HepG2 (cell line): ENCODE results near the gene PSMD1. TPM values are rescaled to one million over a fixed set of nuclear protein-coding genes. Genes with fewer than 3 reads are reported as not detected.
A peak's percentile ranks its signal among the peaks of the same experiment; 100 is the strongest.

Experiments used
- ARNTL ChIP-seq: sonication (generic); formaldehyde crosslinking; IDR thresholded peaks from 2 replicates; pipeline ENCODE4 v1.4.0; 2020; ENCODE audit warnings: mild to moderate bottlenecking, missing genetic modification reagents
- FOXO4 ChIP-seq: sonication (generic); formaldehyde crosslinking; conservative IDR thresholded peaks from 2 replicates; pipeline ENCODE4 v1.8.1; 2023; ENCODE audit warnings: missing genetic modification reagents
- GLI4 ChIP-seq: sonication (generic); formaldehyde crosslinking; IDR thresholded peaks from 2 replicates; pipeline ENCODE4 v1.5.1; 2020; ENCODE audit warnings: missing genetic modification reagents, mild to moderate bottlenecking, moderate library complexity, borderline replicate concordance
- HOXA3 ChIP-seq: sonication (generic); formaldehyde crosslinking; IDR thresholded peaks from 2 replicates; pipeline ENCODE4 v1.5.0; 2020; ENCODE audit warnings: missing genetic modification reagents
- HOXA9 ChIP-seq: sonication (generic); formaldehyde crosslinking; IDR thresholded peaks from 2 replicates; pipeline ENCODE4 v1.8.1; 2022; ENCODE audit warnings: missing genetic modification reagents, mild to moderate bottlenecking, moderate library complexity, borderline replicate concordance
- KAT2B ChIP-seq: fragments of 150-350 bp; IDR thresholded peaks from 2 replicates; pipeline ENCODE4 v1.6.1; 2014; ENCODE audit warnings: low read depth, low read length, borderline replicate concordance
- KMT2B ChIP-seq: IDR thresholded peaks from 2 replicates; pipeline ENCODE4 v1.6.1; 2016; ENCODE audit warnings: missing genetic modification reagents, missing compliant biosample characterization
- MTF1 ChIP-seq: sonication (generic); formaldehyde crosslinking; IDR thresholded peaks from 2 replicates; pipeline ENCODE4 v1.5.0; 2020; ENCODE audit warnings: missing genetic modification reagents
- NFE2 ChIP-seq: sonication (generic); formaldehyde crosslinking; IDR thresholded peaks from 2 replicates; pipeline ENCODE4 v1.4.0; 2020; ENCODE audit warnings: missing genetic modification reagents
- PRDM4 ChIP-seq: sonication (generic); formaldehyde crosslinking; IDR thresholded peaks from 2 replicates; pipeline ENCODE4 v1.9.0; 2021; ENCODE audit warnings: missing genetic modification reagents, borderline replicate concordance
- SP5 ChIP-seq: IDR thresholded peaks from 2 replicates; pipeline ENCODE4 v1.6.1; 2016; ENCODE audit warnings: low read depth, borderline replicate concordance
- ZNF225 ChIP-seq: sonication (generic); formaldehyde crosslinking; IDR thresholded peaks from 2 replicates; pipeline ENCODE4 v1.4.0; 2020; ENCODE audit warnings: mild to moderate bottlenecking, missing genetic modification reagents
- ZNF367 ChIP-seq: sonication (generic); formaldehyde crosslinking; IDR thresholded peaks from 2 replicates; pipeline ENCODE4 v1.4.0; 2020; ENCODE audit warnings: missing genetic modification reagents, borderline replicate concordance
- ZNF563 ChIP-seq: sonication (generic); formaldehyde crosslinking; IDR thresholded peaks from 2 replicates; pipeline ENCODE4 v1.8.0; 2022; ENCODE audit warnings: mild to moderate bottlenecking, moderate library complexity, missing genetic modification reagents
- ZNF570 ChIP-seq: sonication (generic); formaldehyde crosslinking; IDR thresholded peaks from 2 replicates; pipeline ENCODE4 v1.4.0; 2020; ENCODE audit warnings: mild to moderate bottlenecking, missing genetic modification reagents, borderline replicate concordance
- ZNF879 ChIP-seq: sonication (generic); formaldehyde crosslinking; IDR thresholded peaks from 2 replicates; pipeline ENCODE4 v1.8.1; 2023; ENCODE audit warnings: missing genetic modification reagents
- ZSCAN5A ChIP-seq: sonication (generic); formaldehyde crosslinking; IDR thresholded peaks from 2 replicates; pipeline ENCODE4 v1.8.0; 2022; ENCODE audit warnings: mild to moderate bottlenecking, missing genetic modification reagents, borderline replicate concordance
- polyA plus RNA-seq, 8 experiments: library from polyadenylated mRNA; depleted of rRNA in 3 of 8; stranded (reverse) in 7 of 8; unstranded in 1 of 8; fragments of >200 nt; fragmentation: Illumina TruSeq in 4 of 8; extraction: Trizol in 4 of 8; gene quantifications; 2 replicates each; pipeline versions ENCODE4 v1.2.1 to v1.2.3, GENCODE V29; 2011 to 2016; ENCODE audit warnings: low read depth in 4 of 8, missing spikeins in 1 of 8, mixed read lengths in 1 of 8; ENCODE audit not compliant: insufficient read depth in 1 of 8
- total RNA-seq, 5 experiments: library from RNA; depleted of rRNA; stranded (reverse); fragments of >200 nt; fragmentation: Illumina TruSeq; extraction: Trizol; gene quantifications; 2 replicates each; pipeline ENCODE4 v1.2.3, GENCODE V29; 2016; ENCODE audit warnings: low read depth in 1 of 5

Gene PSMD1
- total and polyA plus RNA-seq, 2 of the 13 experiments (the other 11 are each of a cell fraction or from before 2014, with no cell fraction given), result 136 to 191 TPM

GRCh38 chr2:231198291-231199173 is 141.9 kb downstream of the PSMD1 start, which contains the start of gene ARMC9 (continued):
- TF ChIP-seq MTF1 (CRISPR knock-in tag) (no peak), KAT2B (no peak), SP5 (0 out of 2 replicates have a peak, but pooled peaks have one; percentile 7), NFE2 (CRISPR knock-in tag) (no peak), HOXA9 (CRISPR knock-in tag) (no peak), ZSCAN5A (CRISPR knock-in tag) (no peak; the same call in 1 of the 2 replicates), ZNF879 (CRISPR knock-in tag) (no peak), ZNF367 (CRISPR knock-in tag) (no peak), FOXO4 (0 out of 2 replicates have a peak, but pooled peaks have one; percentile 81), GLI4 (no peak; the same call in 1 of the 2 replicates), PRDM4 (CRISPR knock-in tag) (no peak), ZNF225 (peak; percentile 67), ARNTL (no peak; the same call in 1 of the 2 replicates), KMT2B (peak; percentile 59), ZNF563 (CRISPR knock-in tag) (peak; percentile 50; the same call in 1 of the 2 replicates), ZNF570 (CRISPR knock-in tag) (0 out of 2 replicates have a peak, but pooled peaks have one; percentile 38), HOXA3 (CRISPR knock-in tag) (peak; percentile 91)
